GM12865 (cell line): ENCODE measurements around the gene MTG2.

Source experiments
- DNase-seq: peaks from one replicate; pipeline ENCODE4 v3.0.0; 2010; ENCODE audit warnings: low read depth
- H3K4me3 ChIP-seq: 2 replicates; pipeline ENCODE4 v1.5.1; 2011; ENCODE audit warnings: mild to moderate bottlenecking, low read depth, low read length, control low read depth
- CTCF ChIP-seq: IDR thresholded peaks from 2 replicates; pipeline ENCODE4 v1.5.1; 2011; ENCODE audit warnings: low read length, control low read depth, low read depth, inconsistent platforms; ENCODE audit not compliant: insufficient read depth; ENCODE audit errors: missing control alignments

The MTG2 gene

GRCh38 chr20:62227977-62228958 lies 45.4 kb downstream of the MTG2 start:
- no peak for DNase-seq
- no peak overlapping the region for H3K4me3 ChIP-seq
- no peak for TF ChIP-seq CTCF

GRCh38 chr20:62228982-62229545 lies 46.2 kb downstream of the MTG2 start:
- no peak for TF ChIP-seq CTCF
- DNase-seq: no peak
- no peak overlapping the region for H3K4me3 ChIP-seq

DNA sequence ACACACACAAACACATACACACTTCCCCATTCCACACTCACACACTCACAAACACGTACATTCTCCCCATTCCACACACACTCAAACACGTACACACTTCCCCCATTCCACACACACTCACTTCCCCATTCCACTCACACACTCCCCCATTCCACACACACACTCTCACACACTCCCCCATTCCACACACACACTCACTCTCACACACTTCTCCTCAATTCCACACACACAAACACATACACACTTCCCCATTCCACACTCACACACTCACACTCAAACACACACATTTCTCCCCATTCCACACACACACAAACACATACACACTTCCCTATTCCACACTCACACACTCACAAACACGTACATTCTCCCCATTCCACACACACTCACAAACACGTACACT lies 46.8 kb downstream of the MTG2 start:
- DNase-seq: no peak
- no peak overlapping the region for H3K4me3 ChIP-seq
- no peak for TF ChIP-seq CTCF

GRCh38 chr20:62230276-62230675 lies 47.4 kb downstream of the MTG2 start:
- no peak for DNase-seq
- TF ChIP-seq CTCF: no peak

GRCh38 chr20:62230696-62231095 lies 47.9 kb downstream of the MTG2 start:
- no peak for TF ChIP-seq CTCF
- no peak overlapping the region for H3K4me3 ChIP-seq
- no peak for DNase-seq

More at GRCh38 chr20:62230276-62230675, 47.4 kb downstream of the MTG2 start:
- no peak overlapping the region for H3K4me3 ChIP-seq

GRCh38 chr20:62231292-62231691 lies 48.5 kb downstream of the MTG2 start:
- no peak for DNase-seq
- H3K4me3 ChIP-seq: no peak overlapping the region
- TF ChIP-seq CTCF: no peak

DNA sequence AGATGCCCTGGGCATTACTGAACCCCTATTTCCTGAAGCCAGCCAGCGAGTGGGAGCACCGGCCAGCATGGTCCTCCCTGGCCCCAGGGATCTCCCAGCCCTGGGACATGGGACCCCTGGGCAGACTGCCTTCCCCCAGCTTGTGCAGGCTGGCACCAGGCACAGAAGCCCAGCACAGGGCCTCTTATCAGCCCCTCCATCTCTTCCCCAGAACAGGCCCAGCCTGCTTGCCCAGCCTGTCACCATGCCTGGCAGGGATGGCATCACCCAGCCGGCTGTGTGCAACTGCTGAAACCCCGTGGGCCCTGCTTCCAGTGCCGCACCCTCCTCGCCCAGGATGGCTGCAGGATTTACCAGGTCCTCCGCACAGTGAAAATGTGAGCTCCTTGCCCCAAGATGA lies 49.4 kb downstream of the MTG2 start:
- DNase-seq: no peak
- H3K4me3 ChIP-seq: no peak overlapping the region
- no peak for TF ChIP-seq CTCF
